ENCODE measurements around the gene TBC1D24.
"Not testable (repeated sequence)": the region's sequence is repeated elsewhere in the genome, so short reads cannot be mapped to it uniquely, and the experiment has no call there.

Gene TBC1D24

GRCh38 chr16:2468725-2469398 lies 6.1 kb upstream of the TBC1D24 start:
- no peak for DNase-seq (ENCODE audit: low read depth in 2 of 3, low spot score in 2 of 3)

- no peak for DNase-seq (ENCODE audit: low read depth in 2 of 3, low spot score in 2 of 3)
Observed at GRCh38 chr16:2469399-2470233, 5.3 kb upstream of the TBC1D24 start.

- no peak for DNase-seq (ENCODE audit: low read depth in 2 of 3, low spot score in 2 of 3)
Observed at GRCh38 chr16:2470234-2470601, 4.7 kb upstream of the TBC1D24 start.

- no peak for DNase-seq (ENCODE audit: low read depth in 2 of 3, low spot score in 2 of 3)
Observed at GRCh38 chr16:2470603-2471015, 4.3 kb upstream of the TBC1D24 start.

GRCh38 chr16:2471016-2471652 lies 3.8 kb upstream of the TBC1D24 start, which contains the start of gene NTN3:
NTN3 (plus strand) TSS chr16:2471297; CDS start chr16:2471702, 405 bp downstream.
- DNase-seq (ENCODE audit: low read depth in 2 of 3, low spot score in 2 of 3), result no peak

GRCh38 chr16:2471653-2472487 lies 3.1 kb upstream of the TBC1D24 start:
- DNase-seq (ENCODE audit: low read depth in 2 of 3, low spot score in 2 of 3), result no peak

GRCh38 chr16:2472488-2472864 lies 2.5 kb upstream of the TBC1D24 start:
- DNase-seq (ENCODE audit: low read depth in 2 of 3, low spot score in 2 of 3), result no peak

GRCh38 chr16:2472885-2473445 lies 2.0 kb upstream of the TBC1D24 start:
- no peak for DNase-seq (ENCODE audit: low read depth in 2 of 3, low spot score in 2 of 3)

GRCh38 chr16:2473446-2473926 lies 1.4 kb upstream of the TBC1D24 start:
- DNase-seq (ENCODE audit: low read depth in 2 of 3, low spot score in 2 of 3), result no peak

- DNase-seq (ENCODE audit: low read depth in 2 of 3, low spot score in 2 of 3), result no peak
Observed at GRCh38 chr16:2473999-2474876, 689 bp upstream of the TBC1D24 start.

GRCh38 chr16:2475413-2476344 lies 752 bp downstream of the TBC1D24 start:
- no peak for DNase-seq (ENCODE audit: low read depth in 2 of 3, low spot score in 2 of 3)

- DNase-seq (ENCODE audit: low read depth in 2 of 3, low spot score in 2 of 3), result no peak
Observed at GRCh38 chr16:2476345-2476720, 1.4 kb downstream of the TBC1D24 start.

- DNase-seq (ENCODE audit: low read depth in 2 of 3, low spot score in 2 of 3), result no peak
Observed at GRCh38 chr16:2476741-2477140, 1.8 kb downstream of the TBC1D24 start.

- DNase-seq (ENCODE audit: low read depth in 2 of 3, low spot score in 2 of 3), result no peak
Observed at GRCh38 chr16:2477327-2477726, 2.4 kb downstream of the TBC1D24 start.

GRCh38 chr16:2478279-2478678 lies 3.4 kb downstream of the TBC1D24 start:
- DNase-seq (ENCODE audit: low read depth in 2 of 3, low spot score in 2 of 3), result no peak

- DNase-seq (ENCODE audit: low read depth in 2 of 3, low spot score in 2 of 3), result not testable (repeated sequence)
Observed at GRCh38 chr16:2479996-2480395, 5.1 kb downstream of the TBC1D24 start.

GRCh38 chr16:2480948-2481347 lies 6.0 kb downstream of the TBC1D24 start:
- no peak for DNase-seq (ENCODE audit: low read depth in 2 of 3, low spot score in 2 of 3)

GRCh38 chr16:2481676-2482075 lies 6.7 kb downstream of the TBC1D24 start:
- DNase-seq (ENCODE audit: low read depth in 2 of 3, low spot score in 2 of 3), result no peak

- no peak for DNase-seq (ENCODE audit: low read depth in 2 of 3, low spot score in 2 of 3)
Observed at GRCh38 chr16:2482249-2482648, 7.3 kb downstream of the TBC1D24 start.

Measured in activated CD8-positive, alpha-beta memory T cell treated with anti-CD3 and anti-CD28 coated beads for 48 hours (primary cell).